Activated T-helper 1 cell treated with anti-CD3 and anti-CD28 coated beads, Interleukin-12 subunit alpha, Interleukin-12 subunit beta, Interleukin-2, Interleukin-4 antibody, amounts not matched to agents 30 ng/mL and 10 ng/mL and 1 ng/mL, durations not matched to agents 14 hours and 24 hours and 36 hours (primary cell): Measurements from ENCODE around the gene ANKS1A. TPM values are rescaled to one million over a fixed set of nuclear protein-coding genes. Genes with fewer than 3 reads are reported as not detected.

Source experiments
- DNase-seq: peaks from one replicate; pipeline ENCODE4 v3.0.0; 2021; ENCODE audit warnings: low spot score
- H3K27ac Mint-ChIP-seq: one replicate; pipeline ENCODE4 v1.8.0; 2021; ENCODE audit warnings: mild to moderate bottlenecking, mixed read lengths
- H3K27me3 Mint-ChIP-seq: one replicate; pipeline ENCODE4 v1.8.0; 2022; ENCODE audit warnings: mild to moderate bottlenecking, moderate library complexity, mixed read lengths; ENCODE audit not compliant: insufficient read depth
- H3K36me3 Mint-ChIP-seq: one replicate; pipeline ENCODE4 v1.8.0; 2021; ENCODE audit warnings: low read depth, mixed read lengths
- H3K4me1 Mint-ChIP-seq: one replicate; pipeline ENCODE4 v1.8.0; 2021; ENCODE audit warnings: low read depth, mixed read lengths
- H3K4me3 Mint-ChIP-seq: one replicate; pipeline ENCODE4 v1.8.0; 2021; ENCODE audit warnings: mild to moderate bottlenecking, moderate library complexity, mixed read lengths
- H3K9me3 Mint-ChIP-seq: one replicate; pipeline ENCODE4 v1.8.0; 2021; ENCODE audit warnings: mixed read lengths
- intact Hi-C: fragments of 100-400 bp; cut with micrococcal nuclease; formaldehyde crosslinking; loops from one replicate; pipeline ENCODE4 v1.15.1; 2024
- total RNA-seq: library from RNA; stranded (reverse); gene quantifications from 2 replicates; pipeline ENCODE4 v1.2.3, GENCODE V29; 2022

ANKS1A gene
- total RNA-seq, 1 donor from 2014 or later: 9.5 TPM

DNA sequence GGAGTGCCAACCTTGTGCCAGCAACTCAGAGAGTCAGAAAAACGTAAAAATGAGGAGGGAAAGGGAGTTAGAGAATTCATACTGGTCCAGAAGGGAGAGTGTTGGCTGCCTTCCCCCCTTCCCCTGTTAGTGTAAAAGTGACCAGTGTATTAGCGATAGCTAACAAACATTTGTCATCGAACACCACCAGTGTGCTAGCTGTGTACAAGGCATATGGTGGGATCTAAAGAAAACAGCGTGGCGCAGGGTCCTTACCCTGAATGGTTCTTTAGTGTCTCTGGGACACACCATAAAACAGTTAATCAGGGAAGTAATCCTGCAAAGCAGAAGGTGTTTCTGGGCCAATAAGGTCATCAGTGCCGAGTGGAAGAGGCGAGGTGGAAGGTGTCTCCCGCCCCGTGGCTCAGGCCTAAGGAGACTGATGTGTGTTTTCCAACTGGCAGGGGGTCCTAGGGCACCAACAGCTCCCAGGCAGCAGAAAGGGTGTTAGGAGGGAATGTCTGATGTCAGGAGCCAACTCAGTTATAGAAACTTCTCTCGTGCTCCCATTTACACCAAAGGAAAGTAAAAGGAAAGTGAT lies 160.2 kb downstream of the ANKS1A start:
- Mint-ChIP-seq H3K4me1 (peaks cover 16% of the 10 kb centered on the region), H3K9me3 (no peaks in the 10 kb centered on the region), H3K27ac (no peak overlapping the region), H3K36me3 (no peaks in the 10 kb centered on the region), H3K4me3 (no peak overlapping the region), H3K27me3 (no peaks in the 10 kb centered on the region)
- no peak for DNase-seq
- intact Hi-C loops: loop anchor here (2.0 kb wide), 1 partner anchor 62 kb away; no protein-coding TSS in a partner anchor

DNA sequence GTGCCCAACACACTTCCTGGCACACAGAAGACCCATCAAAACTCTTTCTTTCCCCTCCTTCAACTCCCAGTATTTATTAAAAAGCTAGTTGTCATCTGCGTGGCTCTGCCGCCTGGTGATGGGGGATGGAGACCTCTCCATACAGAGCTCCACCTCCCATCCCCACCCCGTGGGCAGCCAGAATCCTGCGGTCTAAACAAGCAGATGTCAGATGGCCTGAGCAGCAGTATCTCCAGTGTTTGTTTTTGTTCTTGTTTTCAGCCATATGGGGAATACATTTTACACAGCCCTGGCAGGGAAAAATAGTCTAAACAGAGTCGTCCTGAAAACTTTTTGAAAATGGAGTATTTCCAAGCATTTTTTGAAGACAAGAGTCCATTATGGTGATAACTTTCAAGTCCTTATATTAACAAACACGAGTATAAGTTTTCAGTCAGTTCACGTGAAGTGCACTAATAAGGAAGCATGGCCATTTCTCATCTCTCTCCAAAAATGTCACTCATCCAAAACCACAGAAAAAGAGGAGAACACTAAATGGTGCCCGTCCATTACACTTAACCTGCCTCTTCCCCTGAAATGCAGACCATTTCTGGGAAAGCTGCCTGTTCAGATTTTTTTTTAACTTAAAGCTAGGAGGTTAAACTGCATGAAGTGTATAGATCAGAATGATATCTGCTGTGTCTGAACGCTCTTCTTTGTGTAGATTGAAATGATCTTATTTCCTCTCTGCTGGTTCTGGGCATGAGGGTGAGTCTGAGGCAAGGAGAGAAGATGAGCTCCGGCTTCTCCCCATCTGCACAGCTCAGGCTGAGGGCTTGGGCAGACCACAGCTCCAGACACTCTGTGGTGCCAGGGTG lies 161.1 kb downstream of the ANKS1A start:
- Mint-ChIP-seq H3K36me3 (no peaks in the 10 kb centered on the region), H3K4me1 (peaks cover 16% of the 10 kb centered on the region), H3K9me3 (no peaks in the 10 kb centered on the region), H3K27ac (no peak overlapping the region), H3K27me3 (no peaks in the 10 kb centered on the region), H3K4me3 (no peak overlapping the region)
- intact Hi-C loops: loop anchor here (2.0 kb wide), 1 partner anchor 63 kb away; no protein-coding TSS in a partner anchor
- DNase-seq: no peak

- no peaks in the 10 kb centered on the region for H3K27me3 Mint-ChIP-seq
- peaks cover 16% of the 10 kb centered on the region for H3K4me1 Mint-ChIP-seq
- H3K4me3 Mint-ChIP-seq: no peak overlapping the region
- no peak for DNase-seq
- no peak overlapping the region for H3K27ac Mint-ChIP-seq
- no peaks in the 10 kb centered on the region for H3K9me3 Mint-ChIP-seq
- H3K36me3 Mint-ChIP-seq: no peaks in the 10 kb centered on the region
- intact Hi-C loops: no loop called here
Measured at GRCh38 chr6:35050757-35051330, 161.8 kb downstream of the ANKS1A start.

GRCh38 chr6:35051396-35051795 lies 162.3 kb downstream of the ANKS1A start:
- Mint-ChIP-seq H3K4me1 (peaks cover 16% of the 10 kb centered on the region), H3K36me3 (no peaks in the 10 kb centered on the region), H3K27me3 (no peaks in the 10 kb centered on the region), H3K9me3 (no peaks in the 10 kb centered on the region), H3K27ac (no peak overlapping the region), H3K4me3 (no peak overlapping the region)
- intact Hi-C loops: no loop called here
- DNase-seq: no peak

DNA sequence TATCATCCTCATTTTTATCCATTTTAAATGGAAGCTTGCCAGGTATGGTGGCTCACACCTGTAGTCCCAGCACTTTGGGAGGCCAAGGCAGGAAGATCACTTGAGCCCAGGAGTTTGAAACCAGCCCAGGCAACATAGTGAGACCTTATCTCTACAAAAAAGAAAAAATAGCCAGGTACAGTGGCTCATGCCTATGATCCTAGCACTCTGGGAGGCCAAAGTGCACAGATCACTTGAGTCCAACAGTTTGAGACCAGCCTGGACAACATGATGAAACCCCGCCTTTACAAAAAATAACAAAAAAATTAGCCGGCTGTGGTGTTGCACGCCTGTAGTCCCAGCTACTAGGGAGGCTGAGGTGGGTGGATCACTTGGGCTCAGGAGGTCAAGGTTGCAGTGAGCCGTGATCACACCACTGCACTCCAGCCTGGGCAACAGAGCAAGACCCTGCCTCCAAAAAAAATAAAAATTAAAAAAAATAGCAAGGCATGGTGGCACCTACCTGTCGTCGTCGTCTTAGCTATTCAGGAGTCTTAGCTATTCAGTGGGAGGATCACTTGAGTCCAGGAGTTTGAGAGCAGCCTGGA lies 163.0 kb downstream of the ANKS1A start:
- Mint-ChIP-seq H3K36me3 (no peaks in the 10 kb centered on the region), H3K27ac (no peak overlapping the region), H3K9me3 (no peaks in the 10 kb centered on the region), H3K27me3 (no peaks in the 10 kb centered on the region), H3K4me1 (peaks cover 10% of the 10 kb centered on the region), H3K4me3 (no peak overlapping the region)
- DNase-seq: no peak
- intact Hi-C loops: no loop called here

- Mint-ChIP-seq H3K4me1 (peaks cover 1% of the 10 kb centered on the region), H3K27ac (no peak overlapping the region), H3K27me3 (no peaks in the 10 kb centered on the region), H3K9me3 (no peaks in the 10 kb centered on the region), H3K4me3 (no peak overlapping the region), H3K36me3 (no peaks in the 10 kb centered on the region)
- no peak for DNase-seq
- intact Hi-C loops: no loop called here
Measured at GRCh38 chr6:35052694-35053565, 163.9 kb downstream of the ANKS1A start.

GRCh38 chr6:35053701-35054100 lies 164.6 kb downstream of the ANKS1A start:
- intact Hi-C loops: no loop called here
- no peaks in the 10 kb centered on the region for H3K27me3 Mint-ChIP-seq
- no peak overlapping the region for H3K4me3 Mint-ChIP-seq
- no peak for DNase-seq
- H3K36me3 Mint-ChIP-seq: peaks cover 1% of the 10 kb centered on the region
- no peak overlapping the region for H3K27ac Mint-ChIP-seq
- peaks cover 3% of the 10 kb centered on the region for H3K4me1 Mint-ChIP-seq
- no peaks in the 10 kb centered on the region for H3K9me3 Mint-ChIP-seq

GRCh38 chr6:35054106-35054742 lies 165.2 kb downstream of the ANKS1A start:
- Mint-ChIP-seq H3K27me3 (no peaks in the 10 kb centered on the region), H3K27ac (no peak overlapping the region), H3K4me3 (no peak overlapping the region), H3K4me1 (peaks cover 4% of the 10 kb centered on the region), H3K9me3 (no peaks in the 10 kb centered on the region), H3K36me3 (peaks cover 2% of the 10 kb centered on the region)
- no peak for DNase-seq
- intact Hi-C loops: no loop called here

DNA sequence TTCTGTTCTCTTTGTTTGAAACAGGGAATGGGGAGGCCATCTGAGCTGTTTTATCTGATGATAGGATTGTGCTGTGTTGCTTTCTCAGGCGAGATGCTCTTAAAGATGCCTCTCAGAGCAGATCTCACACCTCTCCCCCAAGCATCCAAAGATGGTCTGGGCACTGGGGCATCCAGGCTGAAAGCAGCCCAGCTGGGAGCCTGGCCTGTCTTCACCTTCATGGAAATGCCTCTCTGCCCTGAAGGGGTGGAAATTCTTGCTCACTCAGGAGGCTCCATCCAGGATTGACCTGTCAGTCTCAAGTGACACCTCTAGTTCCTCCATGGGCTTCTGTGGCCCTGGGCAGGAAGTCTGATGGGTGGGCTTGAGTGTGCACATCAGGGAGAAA lies 165.7 kb downstream of the ANKS1A start:
- no peak overlapping the region for H3K27ac Mint-ChIP-seq
- no peak for DNase-seq

DNA sequence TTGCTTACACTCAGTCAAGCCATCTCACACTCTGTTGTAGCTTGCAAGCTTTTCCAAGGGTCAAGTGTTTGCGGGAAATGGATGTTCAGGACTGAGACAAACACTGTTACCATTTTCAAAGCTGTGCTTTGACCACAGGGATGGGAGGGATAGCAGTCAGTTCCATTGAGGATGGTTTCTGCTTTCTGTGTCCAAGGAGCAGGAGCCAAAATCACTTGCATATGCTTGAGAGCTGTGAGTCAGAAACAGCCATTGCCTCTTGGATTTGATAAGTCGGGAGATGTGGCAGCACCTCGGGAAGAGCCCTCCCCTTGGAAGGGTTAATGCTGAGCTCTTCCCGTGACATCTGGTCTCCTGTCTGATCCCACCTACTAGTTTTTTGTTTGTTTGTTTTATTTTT lies 166.8 kb downstream of the ANKS1A start:
- intact Hi-C loops: no loop called here
- no peaks in the 10 kb centered on the region for H3K9me3 Mint-ChIP-seq
- no peaks in the 10 kb centered on the region for H3K27me3 Mint-ChIP-seq
- H3K4me3 Mint-ChIP-seq: no peak overlapping the region
- peaks cover 4% of the 10 kb centered on the region for H3K4me1 Mint-ChIP-seq
- peaks cover 2% of the 10 kb centered on the region for H3K36me3 Mint-ChIP-seq
- no peak for DNase-seq
- no peak overlapping the region for H3K27ac Mint-ChIP-seq

More for the DNA sequence above, 165.7 kb downstream of the ANKS1A start:
- Mint-ChIP-seq H3K9me3 (no peaks in the 10 kb centered on the region), H3K4me1 (peaks cover 4% of the 10 kb centered on the region), H3K4me3 (no peak overlapping the region), H3K36me3 (peaks cover 2% of the 10 kb centered on the region), H3K27me3 (no peaks in the 10 kb centered on the region)
- intact Hi-C loops: no loop called here

DNA sequence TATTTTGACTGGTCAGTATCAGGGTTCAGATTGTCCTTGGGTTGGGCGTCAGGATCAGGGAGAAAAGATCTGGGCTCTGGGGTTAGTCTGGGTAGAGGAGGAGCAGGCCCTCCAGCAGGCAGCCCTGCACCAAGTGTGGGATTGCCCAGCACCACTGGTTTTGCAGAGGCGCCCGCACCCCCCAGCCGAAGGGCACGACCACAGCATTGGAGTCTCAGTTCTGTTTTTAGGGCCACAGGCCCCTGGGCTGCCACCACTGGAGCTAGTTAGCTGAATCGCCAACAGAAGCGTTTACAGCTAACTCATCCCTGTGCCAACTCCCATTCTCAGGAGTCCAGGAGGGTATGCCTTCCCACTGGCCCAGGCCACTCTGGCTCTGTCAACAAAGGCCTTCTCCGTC lies 167.9 kb downstream of the ANKS1A start:
- no peak overlapping the region for H3K27ac Mint-ChIP-seq
- no peak for DNase-seq
- peaks cover 4% of the 10 kb centered on the region for H3K4me1 Mint-ChIP-seq
- no peaks in the 10 kb centered on the region for H3K9me3 Mint-ChIP-seq
- intact Hi-C loops: no loop called here
- peaks cover 2% of the 10 kb centered on the region for H3K36me3 Mint-ChIP-seq
- no peak overlapping the region for H3K4me3 Mint-ChIP-seq
- H3K27me3 Mint-ChIP-seq: no peaks in the 10 kb centered on the region
